Right renal cortex interstitium (tissue), 3 donors: ENCODE measurements around the gene COL25A1. TPM values are rescaled to one million over a fixed set of nuclear protein-coding genes. Genes with fewer than 3 reads are reported as not detected.

Experiments
- DNase-seq, 3 donors: peaks; one replicate each; pipeline ENCODE4 v3.0.0-alpha.2; 2013; ENCODE audit warnings: low read depth in 3 of 3, low spot score in 2 of 3
- polyA plus RNA-seq, 3 donors: library from polyadenylated mRNA; unstranded; fragments of 120-200 nt; gene quantifications; one replicate each; pipeline ENCODE4 v1.2.1, GENCODE V29; 2013; ENCODE audit not compliant: insufficient read length in 3 of 3

The COL25A1 gene
- polyA plus RNA-seq, 3 donors, result 11.6 to 20.0 (median 16.8) TPM

DNA sequence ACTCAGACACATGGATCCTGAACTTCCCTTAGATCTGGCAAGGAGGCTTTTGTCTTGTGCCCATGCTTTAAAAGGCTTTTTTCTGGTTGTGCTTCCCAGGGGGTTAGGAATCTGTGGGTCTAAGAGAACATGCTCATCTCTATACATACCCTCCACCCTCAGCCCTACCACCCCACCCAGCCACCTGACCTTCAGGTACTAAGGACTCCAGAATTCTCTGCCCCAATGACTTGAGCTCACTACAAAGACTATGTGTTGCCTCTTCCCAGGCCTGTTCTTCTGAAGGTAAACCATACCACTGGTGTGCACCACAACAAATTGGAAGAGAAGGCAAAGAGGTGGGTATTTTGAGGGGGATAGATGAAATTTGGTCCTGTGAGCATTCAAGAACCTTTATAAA is 372.3 kb downstream of the COL25A1 start:
- no peak for DNase-seq

GRCh38 chr4:108926781-108927180 is 375.7 kb downstream of the COL25A1 start:
- DNase-seq, result no peak

DNA sequence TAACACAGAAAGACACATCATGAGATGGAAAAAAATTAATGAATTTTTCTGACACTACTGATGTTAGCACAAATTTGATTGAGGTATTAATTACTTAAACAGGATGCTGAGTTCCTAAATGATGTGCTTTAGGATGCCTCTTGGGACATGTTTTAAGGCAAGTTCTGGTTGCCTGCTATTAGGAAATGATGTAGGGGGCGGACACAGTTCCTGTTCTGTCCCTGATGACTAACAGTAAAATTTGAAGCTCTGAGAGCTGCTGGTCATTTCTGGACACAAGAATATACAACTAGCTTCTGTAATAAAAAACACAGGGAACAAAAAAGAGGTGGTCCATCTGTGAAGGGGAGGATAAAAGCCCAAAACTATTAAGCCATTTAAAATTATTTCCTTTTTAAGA is 376.4 kb downstream of the COL25A1 start:
- no peak for DNase-seq

DNA sequence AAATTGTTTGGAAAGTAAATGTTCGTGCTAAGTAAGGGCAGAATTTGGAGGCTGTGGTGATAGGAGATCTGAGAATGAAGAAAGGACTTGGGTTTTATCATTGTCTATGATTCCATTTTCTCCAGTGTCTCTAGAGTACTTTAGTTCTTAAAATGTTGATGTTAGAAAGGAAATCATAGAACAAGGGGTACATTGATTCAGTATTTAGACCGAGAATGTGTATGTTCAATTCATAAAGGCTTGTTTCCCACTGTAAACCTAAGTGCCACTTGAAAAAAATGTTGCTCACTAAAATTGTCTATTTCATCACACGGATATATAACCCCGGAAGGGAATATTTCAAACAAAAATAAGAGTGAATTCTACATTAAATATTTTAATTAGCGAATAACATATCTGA is 380.3 kb downstream of the COL25A1 start:
- DNase-seq, result no peak

DNA sequence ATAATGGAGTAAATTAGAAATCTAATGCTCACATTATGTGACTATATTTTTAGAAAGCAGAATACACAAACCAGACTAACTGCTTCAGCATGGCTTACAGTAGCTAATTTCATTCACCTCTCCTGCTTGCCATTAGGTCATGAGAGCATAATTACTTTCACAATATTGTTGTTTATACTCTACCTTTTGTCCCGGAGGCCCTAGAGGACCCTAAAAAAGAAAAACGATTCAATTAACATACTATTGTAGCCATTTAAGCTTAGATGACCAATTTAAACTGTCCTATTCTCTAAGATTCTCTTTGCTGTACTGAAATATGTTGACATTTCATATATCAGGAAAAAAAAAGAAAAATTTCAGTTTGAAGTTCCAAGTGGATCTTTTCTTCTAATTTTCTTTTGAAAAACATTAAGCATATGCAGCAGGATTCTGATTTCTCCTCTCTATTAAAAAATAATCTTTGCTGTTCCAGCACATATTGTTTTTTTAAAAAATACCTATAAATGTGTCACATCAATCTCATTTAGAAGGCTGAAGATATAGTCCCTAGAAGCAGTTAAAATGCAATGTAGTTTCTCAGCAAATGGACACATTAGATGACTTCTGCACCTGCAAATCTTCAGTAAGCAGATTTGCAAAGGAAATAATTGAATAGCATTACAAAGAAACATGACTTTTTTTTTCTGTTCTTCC is 381.9 kb downstream of the COL25A1 start:
- DNase-seq, result no peak

- DNase-seq, result no peak
These were observed 383.1 kb downstream of the COL25A1 start for GRCh38 chr4:108919226-108919893.

- DNase-seq, result no peak
These were observed 385.2 kb downstream of the COL25A1 start for GRCh38 chr4:108917255-108917654.

- DNase-seq, result no peak
These were observed 385.8 kb downstream of the COL25A1 start for GRCh38 chr4:108916638-108917037.

- no peak for DNase-seq
These were observed 395.5 kb downstream of the COL25A1 start for GRCh38 chr4:108906866-108907367.

- DNase-seq, result no peak
These were observed 396.5 kb downstream of the COL25A1 start for GRCh38 chr4:108906006-108906405.

DNA sequence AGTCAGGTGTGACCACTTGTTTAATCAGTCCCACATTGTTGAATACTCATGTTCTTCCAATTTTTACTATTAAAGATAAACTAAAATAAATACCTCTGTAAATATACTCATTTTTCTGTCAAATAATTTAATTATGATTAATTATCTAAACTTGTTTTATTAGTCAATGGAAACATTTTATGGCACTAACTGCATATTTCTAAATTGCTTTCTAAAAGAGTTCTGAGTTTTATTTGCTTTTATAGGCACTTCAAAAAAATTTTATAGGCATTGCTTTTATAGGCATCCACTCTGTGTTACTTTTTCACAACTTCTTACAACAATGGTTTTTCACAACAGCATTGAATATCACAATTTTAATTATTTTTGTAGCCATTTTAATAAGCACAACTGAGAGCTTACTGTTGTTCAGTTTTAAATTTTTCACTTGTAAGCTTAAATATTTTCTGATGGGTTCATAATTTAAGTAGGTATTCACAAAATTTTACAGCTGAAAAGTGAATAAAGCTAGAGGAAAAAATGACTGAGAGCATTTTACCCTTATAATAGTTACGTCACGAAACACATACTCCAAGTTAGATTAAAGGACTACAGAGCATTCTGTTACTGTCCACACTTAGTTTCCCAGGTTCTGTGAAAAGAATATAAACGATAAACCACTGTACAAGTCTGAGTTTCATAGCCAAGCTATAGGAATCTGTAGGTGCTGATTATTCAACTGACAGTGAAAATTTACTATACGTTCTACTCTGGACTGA is 398.8 kb downstream of the COL25A1 start:
- no peak for DNase-seq

GRCh38 chr4:108902769-108903168 is 399.7 kb downstream of the COL25A1 start:
- DNase-seq, result no peak

DNA sequence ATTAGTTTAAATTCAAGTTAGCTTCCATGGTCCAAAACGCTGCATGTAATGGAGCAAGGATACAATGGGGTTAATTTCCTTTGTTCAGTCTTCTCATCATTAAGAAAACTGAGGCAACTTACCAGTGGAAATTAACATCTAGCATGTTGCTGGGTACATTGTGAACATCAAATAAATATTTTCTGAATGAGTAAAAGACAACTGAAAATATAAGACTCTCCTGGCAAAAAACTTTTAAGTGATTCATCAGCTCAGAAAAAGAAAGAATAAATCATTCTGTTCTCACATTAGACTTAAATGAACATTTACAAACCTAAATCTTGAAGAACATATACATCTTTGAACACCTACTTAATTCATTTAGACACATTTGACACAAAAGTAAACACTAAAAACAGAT is 401.2 kb downstream of the COL25A1 start:
- no peak for DNase-seq

- DNase-seq, result no peak
These were observed 402.4 kb downstream of the COL25A1 start for GRCh38 chr4:108900018-108900580.

DNA sequence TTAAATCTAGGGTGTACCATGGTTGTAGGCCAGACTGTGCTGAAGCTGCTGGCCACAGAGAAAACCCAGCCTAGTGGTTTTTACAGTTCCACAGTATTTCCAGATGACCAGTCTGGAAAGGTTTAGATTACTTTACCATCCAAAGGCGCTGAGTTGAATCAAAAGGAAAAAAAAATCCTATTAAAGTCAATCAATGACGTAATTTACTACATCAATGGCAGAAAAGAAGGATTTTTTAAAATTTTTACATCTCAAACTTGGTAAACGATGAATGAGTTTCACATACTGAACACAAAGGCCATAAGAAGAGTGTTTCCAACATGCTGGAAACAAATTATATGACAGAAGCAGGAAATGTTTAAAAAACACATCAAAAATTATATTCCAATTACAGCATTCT is 409.0 kb downstream of the COL25A1 start:
- DNase-seq, result no peak

DNA sequence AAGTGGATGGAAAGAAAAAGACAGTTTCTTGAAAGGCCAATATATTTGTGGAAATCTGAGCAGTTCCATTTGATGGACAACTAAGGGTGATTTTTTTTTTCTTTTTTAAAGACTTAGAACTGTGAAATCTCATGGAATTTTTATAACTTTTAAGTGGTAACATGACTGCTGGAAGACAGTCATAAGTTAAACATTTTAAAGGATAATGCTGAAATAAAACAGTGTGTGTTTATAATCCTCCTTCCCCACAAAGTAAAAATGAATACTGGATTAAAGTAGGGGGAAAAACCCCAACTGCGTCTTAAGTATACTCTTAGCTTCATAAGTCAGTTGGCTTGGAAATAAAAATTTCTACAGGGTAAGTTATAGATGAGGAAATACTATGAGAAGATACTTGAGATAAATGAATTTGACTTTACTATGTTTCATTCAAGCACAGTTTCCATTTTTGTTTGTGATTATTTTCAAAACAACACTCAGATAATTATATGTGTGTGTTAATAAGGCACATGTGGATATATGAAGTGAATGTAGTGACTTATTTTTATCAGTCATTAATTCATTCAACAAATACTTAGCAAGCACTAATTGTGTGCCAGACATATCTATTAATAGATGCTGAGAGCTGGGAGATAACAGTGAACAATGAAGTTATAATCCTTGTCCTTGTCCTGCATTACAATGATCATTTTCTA is 410.4 kb downstream of the COL25A1 start:
- DNase-seq, result no peak

- peak in 1 of 3 donors; percentile 4 for DNase-seq
These were observed 412.0 kb downstream of the COL25A1 start for GRCh38 chr4:108890484-108890881.

- DNase-seq, result no peak
These were observed 412.6 kb downstream of the COL25A1 start for GRCh38 chr4:108889696-108890483.

DNA sequence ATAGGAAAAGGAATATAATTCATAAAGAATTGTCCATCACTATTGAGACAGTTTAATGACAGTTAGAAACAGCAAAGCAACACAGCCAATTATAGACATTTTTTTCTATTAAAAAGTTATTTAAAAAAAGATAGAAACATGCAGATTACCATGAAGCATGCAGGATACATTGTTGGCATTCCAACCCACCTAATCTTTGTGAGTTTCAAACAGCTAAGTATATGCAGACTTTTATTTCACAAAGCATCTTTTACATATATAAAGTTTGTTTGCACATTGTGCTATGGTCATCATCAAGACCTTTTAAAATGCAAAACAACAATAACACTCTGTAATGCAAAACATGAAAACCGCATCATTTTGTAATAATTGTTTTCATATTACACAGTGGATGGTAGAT is 413.7 kb downstream of the COL25A1 start:
- DNase-seq, result no peak

DNA sequence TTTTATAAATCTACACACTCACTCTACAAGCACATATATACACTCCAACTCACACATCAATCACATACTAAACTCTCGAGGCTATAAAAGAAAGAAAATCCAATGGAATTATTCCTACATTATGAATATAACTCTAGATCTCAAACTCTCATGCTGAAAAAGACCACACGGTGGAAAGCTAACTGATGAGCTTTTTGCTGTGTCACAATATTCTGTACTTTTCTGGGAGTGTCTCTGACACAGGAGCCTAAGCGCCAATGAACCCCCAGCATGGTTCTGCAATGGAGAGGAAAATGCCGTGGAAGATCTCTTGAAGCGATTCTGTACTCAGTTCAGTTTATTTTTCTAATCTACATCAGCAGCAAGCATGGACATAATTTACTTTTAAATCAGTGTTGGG is 415.4 kb downstream of the COL25A1 start:
- DNase-seq, result no peak
